HG03354 (cell line): Measurements from ENCODE around the gene PLG.
"Not testable (repeated sequence)": the region's sequence is repeated elsewhere in the genome, so short reads cannot be mapped to it uniquely, and the experiment has no call there.

Experiments
- ATAC-seq: cut with Tn5 transposase; IDR thresholded peaks from one replicate; pipeline ENCODE4 v1.9.1; 2021; ENCODE audit warnings: mild to moderate bottlenecking; ENCODE audit not compliant: unreplicated experiment, poor library complexity, severe bottlenecking

Gene PLG

GRCh38 chr6:160701918-160702680 lies at the start of gene PLG:
PLG (plus strand) TSS chr6:160702244; CDS start chr6:160702305, 61 bp downstream.
- ATAC-seq, result not testable (repeated sequence)

- ATAC-seq, result no peak
Observed at GRCh38 chr6:160659562-160659961, 42.5 kb upstream of the PLG start.

DNA sequence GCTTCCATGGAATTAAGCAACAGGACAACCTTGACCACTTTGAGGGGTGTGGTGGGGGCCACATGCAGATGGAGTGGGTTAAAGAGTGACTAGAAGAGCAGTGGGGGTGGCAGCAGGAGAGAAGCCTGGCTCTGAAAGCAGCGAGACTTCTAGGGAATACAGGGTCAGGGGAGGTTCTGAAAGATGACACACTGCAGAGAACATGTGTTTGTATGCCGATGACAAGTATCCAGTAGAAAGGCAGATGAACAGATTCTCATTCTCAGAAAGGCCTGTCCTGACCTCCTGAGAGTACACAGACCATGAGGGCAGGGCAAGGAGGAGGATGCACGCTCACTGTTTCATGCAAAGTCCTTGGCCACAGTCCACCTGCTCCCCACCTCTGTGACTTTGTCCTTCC lies 40.8 kb upstream of the PLG start:
- ATAC-seq, result no peak

DNA sequence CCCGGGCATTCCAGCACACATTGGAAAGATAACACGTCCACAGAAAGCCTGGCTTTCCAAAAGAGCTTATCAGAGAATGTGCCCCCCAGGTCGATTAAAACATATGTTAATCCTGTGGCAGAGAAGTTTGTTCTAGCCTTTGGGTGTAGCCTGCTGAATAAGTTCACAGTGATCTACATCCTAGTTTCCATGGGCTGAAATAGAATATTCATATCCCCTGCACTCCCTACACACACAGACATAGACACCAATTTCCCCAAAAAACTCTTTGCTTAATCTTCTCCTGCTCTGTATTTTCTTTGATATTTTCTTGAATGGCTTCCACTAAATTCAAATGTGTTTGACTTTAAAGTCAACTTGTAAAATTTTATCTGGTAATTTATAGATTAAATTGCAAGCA lies 39.6 kb upstream of the PLG start:
- ATAC-seq, result no peak

DNA sequence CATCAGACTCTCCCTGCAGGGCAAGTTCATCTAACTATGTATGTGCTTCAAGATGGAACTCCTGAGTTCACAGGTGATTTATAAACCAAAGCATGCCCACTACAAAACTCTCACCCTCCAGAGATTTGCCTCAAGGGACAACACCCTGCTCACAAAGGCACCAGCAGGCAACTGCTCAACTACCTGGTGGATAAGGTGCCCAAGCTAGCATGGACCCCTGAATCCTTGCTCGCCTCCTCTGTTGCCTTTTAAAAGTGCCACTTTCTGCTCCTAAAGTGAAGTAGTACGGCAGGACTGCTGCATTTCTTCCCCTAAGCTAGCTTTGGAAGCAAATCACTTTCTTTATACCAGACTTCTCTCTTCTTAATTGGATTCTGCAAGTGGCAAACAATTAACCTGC lies 39.2 kb upstream of the PLG start:
- ATAC-seq, result no peak

- ATAC-seq, result not testable (repeated sequence)
Observed at GRCh38 chr6:160664198-160664597, 37.8 kb upstream of the PLG start, which contains the start of gene LPA. LPA (minus strand) TSS chr6:160664275; CDS start chr6:160664214, 61 bp downstream.

GRCh38 chr6:160667639-160668481 lies 34.2 kb upstream of the PLG start:
- ATAC-seq, result peak; percentile 90

GRCh38 chr6:160668589-160668988 lies 33.5 kb upstream of the PLG start:
- no peak for ATAC-seq

GRCh38 chr6:160676418-160676817 lies 25.6 kb upstream of the PLG start:
- not testable (repeated sequence) for ATAC-seq

GRCh38 chr6:160678230-160678629 lies 23.8 kb upstream of the PLG start:
- ATAC-seq, result no peak

- no peak for ATAC-seq
Observed at GRCh38 chr6:160678744-160679401, 23.2 kb upstream of the PLG start.

DNA sequence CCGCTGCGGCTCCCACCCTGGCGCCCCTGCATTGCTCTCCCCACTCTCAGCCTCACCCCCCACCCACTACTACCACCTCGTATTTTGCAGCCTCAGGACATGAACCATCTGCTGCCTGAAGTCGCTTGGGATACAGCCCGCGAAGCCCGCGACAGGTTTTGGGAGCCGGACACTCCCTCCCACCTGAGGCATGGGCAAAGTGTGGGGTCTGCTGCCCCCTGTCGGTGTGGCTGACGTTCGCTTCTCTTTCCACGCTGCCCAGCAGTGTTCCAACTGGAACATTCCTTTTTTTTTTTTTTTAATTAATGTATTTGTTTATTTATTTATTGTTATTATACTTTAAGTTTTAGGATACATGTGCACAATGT lies 22.7 kb upstream of the PLG start:
- no peak for ATAC-seq

DNA sequence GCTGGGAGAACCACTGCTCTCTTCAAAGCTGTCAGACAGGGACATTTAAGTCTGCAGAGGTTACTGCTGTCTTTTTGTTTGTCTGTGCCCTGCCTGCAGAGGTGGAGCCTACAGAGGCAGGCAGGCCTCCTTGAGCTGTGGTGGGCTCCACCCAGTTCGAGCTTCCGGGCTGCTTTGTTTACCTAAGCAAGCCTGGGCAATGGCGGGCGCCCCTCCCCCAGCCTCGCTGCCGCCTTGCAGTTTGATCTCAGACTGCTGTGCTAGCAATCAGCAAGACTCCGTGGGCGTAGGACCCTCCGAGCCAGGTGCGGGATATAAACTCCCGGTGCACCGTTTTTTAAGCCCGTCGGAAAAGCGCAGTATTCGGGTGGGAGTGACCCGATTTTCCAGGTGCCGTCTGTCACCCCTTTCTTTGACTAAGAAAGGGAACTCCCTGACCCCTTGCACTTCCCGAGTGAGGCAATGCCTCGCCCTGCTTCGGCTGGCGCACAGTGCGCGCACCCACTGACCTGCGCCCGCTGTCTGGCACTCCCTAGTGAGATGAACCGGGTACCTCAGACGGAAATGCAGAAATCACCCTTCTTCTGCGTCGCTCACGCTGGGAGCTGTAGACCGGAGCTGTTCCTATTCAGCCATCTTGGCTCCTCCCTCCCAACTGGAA lies 16.8 kb upstream of the PLG start:
- ATAC-seq, result not testable (repeated sequence)

DNA sequence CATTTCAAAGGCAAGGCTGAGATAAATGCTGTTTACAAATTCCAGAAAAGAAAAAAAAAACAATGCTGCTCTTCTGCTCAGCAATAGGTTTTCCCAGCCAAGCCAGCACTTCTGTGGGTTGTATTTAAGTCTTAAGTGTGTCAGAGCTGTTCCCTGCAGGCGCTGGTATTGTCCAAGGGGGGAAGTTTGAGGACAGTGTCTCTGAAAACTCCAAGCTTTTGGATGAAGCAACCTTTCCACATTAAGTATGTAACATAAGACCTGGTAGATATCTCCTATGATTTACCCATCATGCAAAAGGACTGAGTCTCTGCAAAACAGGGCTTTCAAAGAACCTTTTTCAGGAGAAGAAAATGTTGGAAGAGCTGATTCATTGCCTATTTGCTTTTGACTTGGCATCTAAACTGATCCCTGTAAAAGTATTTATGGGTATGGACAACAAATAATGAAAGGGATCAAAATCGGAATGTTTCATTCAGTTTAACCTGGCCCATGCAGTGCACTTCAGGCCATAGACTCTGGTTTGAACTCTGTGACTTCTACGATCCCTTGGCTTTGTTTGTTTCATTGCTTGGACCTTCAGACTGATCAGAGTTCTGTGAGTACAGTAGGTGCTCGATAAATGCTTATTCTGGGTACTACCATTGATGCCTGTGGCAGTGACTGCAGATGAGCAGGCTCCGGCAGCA lies 16.1 kb upstream of the PLG start:
- no peak for ATAC-seq

DNA sequence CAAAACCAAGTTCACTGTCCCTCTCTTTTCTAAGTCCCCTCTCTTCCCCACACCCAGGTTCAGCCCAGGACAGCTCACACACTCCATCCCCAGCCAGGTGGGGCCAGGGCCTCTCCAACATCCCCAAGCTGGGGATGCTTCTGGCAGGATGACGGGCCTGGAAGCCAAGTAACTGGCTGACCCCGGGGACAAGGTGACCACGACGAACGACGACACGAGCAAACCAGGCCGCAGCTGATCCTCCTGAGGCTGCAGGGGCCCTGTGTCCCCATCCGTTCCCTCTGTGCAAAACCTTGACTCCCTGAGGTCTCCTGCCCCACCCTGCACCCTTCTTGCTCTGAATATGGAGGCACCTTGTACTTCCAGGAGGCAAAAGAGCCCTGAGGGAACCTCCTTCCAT lies 11.6 kb upstream of the PLG start:
- ATAC-seq, result no peak

DNA sequence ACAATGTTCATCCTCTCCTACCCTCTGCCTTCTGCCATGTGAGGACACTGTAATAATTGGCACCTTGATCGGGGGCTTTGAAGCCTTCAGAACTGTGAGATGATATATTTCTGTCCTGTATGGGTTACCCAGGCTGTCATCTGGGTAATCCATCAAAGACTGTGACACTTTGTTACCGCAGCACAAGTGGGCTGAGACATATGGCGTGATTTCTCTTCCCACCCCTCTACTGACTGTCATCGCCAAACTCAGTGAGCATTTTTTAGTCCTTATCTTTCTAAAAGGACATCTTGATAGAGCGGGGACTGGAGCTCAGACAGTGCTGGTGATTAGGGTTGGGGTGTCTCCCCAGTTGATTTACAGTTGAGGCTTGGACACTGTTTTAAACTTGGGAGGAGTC lies 10.4 kb upstream of the PLG start:
- no peak for ATAC-seq

DNA sequence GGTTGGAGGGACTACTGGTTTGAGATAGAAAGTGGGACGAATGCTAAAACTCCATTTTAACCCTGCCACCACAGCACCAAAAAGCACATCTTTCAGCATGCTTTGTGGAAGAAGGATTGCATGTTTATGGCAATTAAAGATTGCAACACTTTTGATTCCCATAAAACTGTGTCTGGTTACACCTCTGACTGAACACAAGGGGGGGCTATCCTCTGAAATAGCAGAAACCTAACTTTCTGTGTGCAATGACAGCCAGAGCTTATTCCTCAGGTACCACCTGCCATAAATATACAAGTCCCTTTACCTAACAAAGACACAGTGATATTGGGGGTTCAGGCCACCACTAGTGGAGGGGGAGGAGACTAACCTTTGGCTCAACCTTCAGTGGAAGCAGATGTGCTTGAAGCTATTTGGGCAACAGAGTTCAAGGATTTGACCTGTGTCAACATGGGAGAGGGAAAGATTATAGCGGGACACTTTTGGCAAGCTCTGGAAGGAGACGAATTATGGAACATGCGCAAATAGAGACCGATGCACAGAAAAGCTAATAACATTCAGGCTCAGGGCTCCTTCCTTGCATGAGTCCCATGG lies 9.6 kb upstream of the PLG start:
- no peak for ATAC-seq

DNA sequence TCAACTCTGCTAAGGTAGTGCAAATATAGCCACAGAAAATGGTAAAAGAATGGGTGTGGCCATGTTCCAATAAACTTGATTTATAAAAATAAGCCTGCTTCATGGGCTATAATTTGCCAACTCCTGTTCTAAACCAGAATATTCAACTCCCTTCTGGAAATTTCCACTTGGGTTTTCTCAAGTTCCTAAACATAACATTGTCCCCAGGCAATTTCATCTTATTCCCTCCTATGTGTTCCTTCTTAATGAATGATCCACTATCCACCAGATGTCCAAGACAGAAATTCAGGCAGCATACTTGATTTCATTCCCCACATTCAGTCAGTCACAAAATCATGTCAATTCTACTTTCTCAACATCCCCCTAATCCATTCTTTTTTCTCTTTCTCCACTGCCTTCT lies 7.0 kb upstream of the PLG start:
- ATAC-seq, result not testable (repeated sequence)

DNA sequence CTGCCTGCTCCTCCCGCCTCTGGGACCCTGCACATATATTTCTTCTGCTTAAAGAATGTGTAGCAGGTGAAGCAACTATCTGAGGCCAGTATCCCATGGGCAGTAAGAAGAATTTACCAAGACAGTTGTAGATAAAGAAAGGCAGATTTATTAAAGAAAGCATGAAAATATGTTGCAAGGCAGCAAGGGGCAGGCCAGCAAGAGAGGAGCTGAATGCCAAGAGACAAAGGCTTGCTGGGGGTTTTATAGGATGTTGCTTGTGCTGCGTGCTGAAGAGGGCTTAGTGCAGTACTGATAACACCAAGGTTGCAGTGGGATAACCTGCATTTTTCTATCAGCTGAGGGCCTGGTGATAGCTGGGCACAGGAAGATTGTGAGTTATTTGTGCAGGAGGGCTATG lies 6.4 kb upstream of the PLG start:
- not testable (repeated sequence) for ATAC-seq
